Neural cell (in vitro differentiated cells): ENCODE data around the gene BTG1. TPM values are rescaled to one million over a fixed set of nuclear protein-coding genes. Genes with fewer than 3 reads are reported as not detected.

Source experiments
- H2AFZ ChIP-seq: fragments of 200-600, 300-800 bp; sonication (generic), shearing (Covaris generic); 2 replicates; pipeline ENCODE4 v1.6.0; 2014; ENCODE audit warnings: low read depth, mild to moderate bottlenecking, antibody characterized with exemption, low read length, moderate library complexity
- H3F3A ChIP-seq: fragments of 200-600 bp; shearing (Covaris generic); 2 replicates; pipeline ENCODE4 v1.6.1; 2016; ENCODE audit warnings: mild to moderate bottlenecking, moderate library complexity, mixed read lengths, antibody characterized with exemption, low read length; ENCODE audit not compliant: insufficient read depth, poor library complexity, severe bottlenecking
- H3K27ac ChIP-seq: fragments of 200-600, 300-800 bp; sonication (generic), shearing (Covaris generic); 2 replicates; pipeline ENCODE4 v1.5.1; 2014; ENCODE audit warnings: mild to moderate bottlenecking, low read length, moderate library complexity
- H3K27me3 ChIP-seq: fragments of 300-800, 200-600 bp; sonication (generic), shearing (Covaris generic); 2 replicates; pipeline ENCODE4 v1.6.0; 2014; ENCODE audit warnings: mild to moderate bottlenecking, low read depth, low read length, moderate library complexity; ENCODE audit not compliant: insufficient read depth
- H3K36me3 ChIP-seq: fragments of 300-800, 200-600 bp; sonication (generic), shearing (Covaris generic); 2 replicates; pipeline ENCODE4 v1.5.1; 2014; ENCODE audit warnings: mild to moderate bottlenecking, antibody characterized with exemption, low read length, moderate library complexity; ENCODE audit not compliant: insufficient read depth
- H3K4me2 ChIP-seq: fragments of 300-800, 200-600 bp; sonication (generic), shearing (Covaris generic); 2 replicates; pipeline ENCODE4 v1.6.0; 2014; ENCODE audit warnings: mild to moderate bottlenecking, low read length
- H3K4me3 ChIP-seq: fragments of 300-800, 200-600 bp; sonication (generic), shearing (Covaris generic); 2 replicates; pipeline ENCODE4 v1.5.1; 2014; ENCODE audit warnings: mild to moderate bottlenecking, low read length, moderate library complexity
- H3K79me2 ChIP-seq: fragments of 200-600 bp; shearing (Covaris generic); replicated peaks from 2 replicates; pipeline ENCODE4 v1.6.0; 2014; ENCODE audit warnings: mild to moderate bottlenecking, low read length, moderate library complexity; ENCODE audit not compliant: insufficient read depth
- H3K9ac ChIP-seq: fragments of 300-800, 200-600 bp; sonication (generic), shearing (Covaris generic); 2 replicates; pipeline ENCODE4 v1.6.1; 2016; ENCODE audit warnings: mild to moderate bottlenecking, low read length, mixed read lengths
- H3K9me2 ChIP-seq: fragments of 200-600 bp; shearing (Covaris generic); 2 replicates; pipeline ENCODE4 v1.6.1; 2016; ENCODE audit warnings: mild to moderate bottlenecking, low read length, mixed read lengths; ENCODE audit not compliant: insufficient read depth
- H3K9me3 ChIP-seq: fragments of 200-600, 300-800 bp; sonication (generic), shearing (Covaris generic); 2 replicates; pipeline ENCODE4 v1.6.1; 2016; ENCODE audit warnings: mild to moderate bottlenecking, mixed run types, low read length, moderate library complexity, mixed read lengths
- H4K20me1 ChIP-seq: fragments of 200-600 bp; shearing (Covaris generic); 2 replicates; pipeline ENCODE4 v1.6.1; 2016; ENCODE audit warnings: mild to moderate bottlenecking, mixed run types; ENCODE audit not compliant: insufficient read depth
- CTCF ChIP-seq: fragments of 450-650 bp; IDR thresholded peaks from 2 replicates; pipeline ENCODE4 v1.5.1; 2014; ENCODE audit warnings: antibody characterized with exemption, mild to moderate bottlenecking, moderate library complexity; ENCODE audit not compliant: poor library complexity, severe bottlenecking
- EP300 ChIP-seq: fragments of 450-650 bp; conservative IDR thresholded peaks from 2 replicates; pipeline ENCODE4 v1.6.1; 2014; ENCODE audit warnings: antibody characterized with exemption, mild to moderate bottlenecking, moderate library complexity; ENCODE audit not compliant: poor library complexity, severe bottlenecking
- EZH2 ChIP-seq: fragments of 200-600, 300-800 bp; shearing (Covaris generic), sonication (generic); IDR thresholded peaks from 2 replicates; pipeline ENCODE4 v1.6.1; 2014; ENCODE audit warnings: antibody characterized with exemption, low read length, borderline replicate concordance, mild to moderate bottlenecking; ENCODE audit not compliant: insufficient read depth, poor library complexity, severe bottlenecking
- MXI1 ChIP-seq: fragments of 450-650 bp; conservative IDR thresholded peaks from 2 replicates; pipeline ENCODE4 v1.6.1; 2014; ENCODE audit warnings: antibody characterized with exemption, mild to moderate bottlenecking; ENCODE audit not compliant: poor library complexity, severe bottlenecking
- POLR2AphosphoS5 ChIP-seq: IDR thresholded peaks from 2 replicates; pipeline ENCODE4 v1.6.1; 2012
- RAD21 ChIP-seq: fragments of 450-650 bp; conservative IDR thresholded peaks from 2 replicates; pipeline ENCODE4 v1.6.1; 2014; ENCODE audit warnings: antibody characterized with exemption, mild to moderate bottlenecking, moderate library complexity
- REST ChIP-seq: IDR thresholded peaks from 2 replicates; pipeline ENCODE4 v1.6.1; 2012; ENCODE audit warnings: borderline replicate concordance
- SMC3 ChIP-seq: fragments of 450-650 bp; conservative IDR thresholded peaks from 2 replicates; pipeline ENCODE4 v1.6.1; 2014; ENCODE audit warnings: antibody characterized with exemption, mild to moderate bottlenecking, moderate library complexity; ENCODE audit not compliant: poor library complexity
- TAF1 ChIP-seq: IDR thresholded peaks from 2 replicates; pipeline ENCODE4 v1.6.1; 2012; ENCODE audit warnings: low read depth
- polyA plus RNA-seq: library from polyadenylated mRNA; depleted of rRNA; stranded (reverse); fragments of >200 nt; gene quantifications from 2 replicates; pipeline ENCODE4 v1.2.3, GENCODE V29; 2014

BTG1 gene
- polyA plus RNA-seq, 1 donor from 2014 or later = 12.9 TPM

GRCh38 chr12:92139634-92140150 lies 6.0 kb downstream of the BTG1 start:
- peak overlapping the region; percentile 87 for H3K4me3 ChIP-seq
- no peaks in the 10 kb centered on the region for H3K27me3 ChIP-seq
- H3K79me2 ChIP-seq = peaks cover 100% of the 10 kb centered on the region
- H2AFZ ChIP-seq = no peak overlapping the region
- H3K36me3 ChIP-seq = peaks cover 9% of the 10 kb centered on the region
- no peaks in the 10 kb centered on the region for H3F3A ChIP-seq
- H3K27ac ChIP-seq = no peak overlapping the region
- no peaks in the 10 kb centered on the region for H3K9me2 ChIP-seq
- H3K9me3 ChIP-seq = no peaks in the 10 kb centered on the region
- no peak for TF ChIP-seq TAF1
- TF ChIP-seq MXI1 = no peak
- no peak for TF ChIP-seq EZH2
- TF ChIP-seq EP300 = no peak
- TF ChIP-seq RAD21 = no peak
- no peak for TF ChIP-seq POLR2AphosphoS5
- no peak for TF ChIP-seq CTCF
- no peak for TF ChIP-seq SMC3
- no peak for TF ChIP-seq REST
- H3K9ac ChIP-seq = peak overlapping the region; percentile 91
- peak overlapping the region; percentile 91 for H3K4me2 ChIP-seq
- peaks cover 16% of the 10 kb centered on the region for H4K20me1 ChIP-seq

- H3K27ac ChIP-seq = no peak overlapping the region
- H3K79me2 ChIP-seq = peaks cover 100% of the 10 kb centered on the region
- H2AFZ ChIP-seq = no peak overlapping the region
- TF ChIP-seq CTCF = no peak
- TF ChIP-seq TAF1 = no peak
- TF ChIP-seq MXI1 = no peak
- TF ChIP-seq EP300 = no peak
- no peak for TF ChIP-seq POLR2AphosphoS5
- no peak for TF ChIP-seq EZH2
- no peak for TF ChIP-seq SMC3
- TF ChIP-seq RAD21 = no peak
- no peak for TF ChIP-seq REST
- H3K36me3 ChIP-seq = peaks cover 9% of the 10 kb centered on the region
- no peaks in the 10 kb centered on the region for H3K9me2 ChIP-seq
- no peaks in the 10 kb centered on the region for H3K27me3 ChIP-seq
- peaks cover 16% of the 10 kb centered on the region for H4K20me1 ChIP-seq
- no peak overlapping the region for H3K9ac ChIP-seq
- H3F3A ChIP-seq = no peaks in the 10 kb centered on the region
- peak overlapping the region; percentile 87 for H3K4me3 ChIP-seq
- peak overlapping the region; percentile 91 for H3K4me2 ChIP-seq
- no peaks in the 10 kb centered on the region for H3K9me3 ChIP-seq
Observed at GRCh38 chr12:92138626-92139025, 7.0 kb downstream of the BTG1 start.
